Osteocyte (in vitro differentiated cells): ENCODE data around the gene APBA1. TPM values are rescaled to one million over a fixed set of nuclear protein-coding genes. Genes with fewer than 3 reads are reported as not detected.

Experiments used
- DNase-seq: peaks from one replicate; pipeline ENCODE4 v3.0.0; 2021; ENCODE audit warnings: mixed read lengths; ENCODE audit not compliant: unreplicated experiment; ENCODE audit errors: extremely low spot score
- H3K27ac Mint-ChIP-seq: one replicate; pipeline ENCODE4 v1.8.0; 2021; ENCODE audit warnings: mild to moderate bottlenecking, mixed read lengths; ENCODE audit not compliant: unreplicated experiment
- H3K27me3 Mint-ChIP-seq: one replicate; pipeline ENCODE4 v1.8.0; 2021; ENCODE audit warnings: mixed read lengths; ENCODE audit not compliant: unreplicated experiment
- H3K36me3 Mint-ChIP-seq: one replicate; pipeline ENCODE4 v1.8.0; 2021; ENCODE audit warnings: mixed read lengths; ENCODE audit not compliant: unreplicated experiment
- H3K4me1 Mint-ChIP-seq: one replicate; pipeline ENCODE4 v1.8.0; 2021; ENCODE audit warnings: mixed read lengths; ENCODE audit not compliant: unreplicated experiment
- H3K4me3 Mint-ChIP-seq: one replicate; pipeline ENCODE4 v1.8.0; 2021; ENCODE audit warnings: mild to moderate bottlenecking, moderate library complexity, mixed read lengths; ENCODE audit not compliant: unreplicated experiment
- H3K9me3 Mint-ChIP-seq: one replicate; pipeline ENCODE4 v1.8.0; 2021; ENCODE audit warnings: mixed read lengths; ENCODE audit not compliant: unreplicated experiment
- total RNA-seq: library from RNA; stranded (reverse); gene quantifications from 2 replicates; pipeline ENCODE4 v1.2.1, GENCODE V29; 2021
- TF ChIP-seq, protein P1 (sequence below): fragments of 200-600 bp; sonication (generic); IDR thresholded peaks from 2 replicates; pipeline ENCODE4 v1.5.0; 2021; ENCODE audit warnings: antibody characterized with exemption, mild to moderate bottlenecking, moderate library complexity

The APBA1 gene
- total RNA-seq, 1 donor from 2014 or later: 5.2 TPM

DNA sequence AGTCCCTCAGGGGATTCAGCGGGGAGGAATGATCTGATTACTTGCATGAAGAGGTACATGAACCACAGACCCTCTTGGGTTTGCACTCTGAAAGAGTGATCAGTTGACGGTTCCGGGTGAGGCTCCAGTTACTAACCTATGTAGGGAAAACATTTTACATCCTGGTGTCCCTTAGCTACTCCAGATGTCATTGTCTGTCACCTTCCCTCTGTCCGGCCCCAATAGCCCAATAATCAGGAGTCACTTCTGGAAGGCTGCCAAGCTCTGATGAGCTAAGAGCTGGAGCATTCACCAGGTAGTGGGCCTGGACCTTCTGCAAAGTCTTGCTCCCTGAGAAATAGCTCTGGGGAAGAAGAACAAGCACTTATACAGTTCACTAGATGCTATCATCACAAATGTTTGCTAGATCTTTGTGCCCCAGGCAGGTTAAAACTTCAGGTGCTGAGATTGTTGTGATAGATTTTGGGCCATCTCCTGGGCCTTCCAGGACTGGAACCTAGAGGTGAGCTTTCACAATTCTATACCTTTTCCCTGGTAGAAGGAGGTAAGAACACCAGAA is 282.7 kb downstream of the APBA1 start:
- Mint-ChIP-seq H3K4me3 (no peak overlapping the region), H3K36me3 (no peaks in the 10 kb centered on the region), H3K9me3 (no peaks in the 10 kb centered on the region), H3K4me1 (peaks cover 4% of the 10 kb centered on the region), H3K27ac (no peak overlapping the region), H3K27me3 (peaks cover 16% of the 10 kb centered on the region)
- TF ChIP-seq, protein P1, sequence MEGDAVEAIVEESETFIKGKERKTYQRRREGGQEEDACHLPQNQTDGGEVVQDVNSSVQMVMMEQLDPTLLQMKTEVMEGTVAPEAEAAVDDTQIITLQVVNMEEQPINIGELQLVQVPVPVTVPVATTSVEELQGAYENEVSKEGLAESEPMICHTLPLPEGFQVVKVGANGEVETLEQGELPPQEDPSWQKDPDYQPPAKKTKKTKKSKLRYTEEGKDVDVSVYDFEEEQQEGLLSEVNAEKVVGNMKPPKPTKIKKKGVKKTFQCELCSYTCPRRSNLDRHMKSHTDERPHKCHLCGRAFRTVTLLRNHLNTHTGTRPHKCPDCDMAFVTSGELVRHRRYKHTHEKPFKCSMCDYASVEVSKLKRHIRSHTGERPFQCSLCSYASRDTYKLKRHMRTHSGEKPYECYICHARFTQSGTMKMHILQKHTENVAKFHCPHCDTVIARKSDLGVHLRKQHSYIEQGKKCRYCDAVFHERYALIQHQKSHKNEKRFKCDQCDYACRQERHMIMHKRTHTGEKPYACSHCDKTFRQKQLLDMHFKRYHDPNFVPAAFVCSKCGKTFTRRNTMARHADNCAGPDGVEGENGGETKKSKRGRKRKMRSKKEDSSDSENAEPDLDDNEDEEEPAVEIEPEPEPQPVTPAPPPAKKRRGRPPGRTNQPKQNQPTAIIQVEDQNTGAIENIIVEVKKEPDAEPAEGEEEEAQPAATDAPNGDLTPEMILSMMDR: no peak
- no peak for DNase-seq

DNA sequence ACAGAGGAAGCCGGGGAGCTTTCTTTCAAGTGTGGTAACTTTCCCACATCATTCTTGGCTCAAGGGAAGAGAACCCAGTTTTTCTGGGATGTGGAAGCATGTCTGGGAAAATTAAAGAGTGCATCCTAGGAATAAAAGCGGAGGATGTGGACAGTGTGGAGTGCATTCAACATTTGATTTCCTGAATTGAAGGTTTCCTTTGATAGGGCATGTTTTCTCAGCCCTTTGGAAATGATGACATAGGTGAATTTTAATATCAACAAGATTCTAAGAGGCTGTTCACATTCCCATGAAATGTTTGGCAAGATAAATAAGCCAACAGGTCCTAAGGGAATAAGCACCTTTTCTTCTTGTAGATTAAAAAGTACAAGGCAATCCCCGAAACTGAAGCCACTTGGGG is 283.6 kb downstream of the APBA1 start:
- Mint-ChIP-seq H3K9me3 (no peaks in the 10 kb centered on the region), H3K4me3 (no peak overlapping the region), H3K27me3 (peaks cover 16% of the 10 kb centered on the region), H3K36me3 (no peaks in the 10 kb centered on the region), H3K27ac (no peak overlapping the region), H3K4me1 (peaks cover 4% of the 10 kb centered on the region)
- no peak for DNase-seq
- TF ChIP-seq, protein P1: no peak

DNA sequence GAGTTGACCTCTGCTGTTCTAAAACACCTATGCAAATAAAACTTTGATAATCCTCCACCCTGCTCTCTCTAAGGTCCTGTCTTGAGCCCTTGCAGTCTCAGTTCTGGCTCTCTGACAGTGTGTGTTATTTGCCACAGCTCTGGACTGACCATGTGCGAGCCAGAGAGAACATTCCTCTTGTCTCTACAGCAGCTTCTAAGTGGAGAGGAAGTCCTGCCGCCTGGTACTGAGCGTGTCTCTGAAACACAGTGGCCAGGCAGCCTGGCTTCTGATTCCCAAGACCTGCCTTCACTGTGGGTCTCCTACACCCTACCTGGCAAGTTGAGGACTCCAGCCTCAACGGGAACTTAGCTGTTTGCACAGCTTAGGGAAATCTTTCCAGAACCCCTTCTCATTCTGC is 285.5 kb downstream of the APBA1 start:
- Mint-ChIP-seq H3K27me3 (peaks cover 18% of the 10 kb centered on the region), H3K4me1 (no peaks in the 10 kb centered on the region), H3K9me3 (no peaks in the 10 kb centered on the region), H3K36me3 (no peaks in the 10 kb centered on the region), H3K4me3 (no peak overlapping the region), H3K27ac (no peak overlapping the region)
- no peak for DNase-seq
- TF ChIP-seq, protein P1: no peak

DNA sequence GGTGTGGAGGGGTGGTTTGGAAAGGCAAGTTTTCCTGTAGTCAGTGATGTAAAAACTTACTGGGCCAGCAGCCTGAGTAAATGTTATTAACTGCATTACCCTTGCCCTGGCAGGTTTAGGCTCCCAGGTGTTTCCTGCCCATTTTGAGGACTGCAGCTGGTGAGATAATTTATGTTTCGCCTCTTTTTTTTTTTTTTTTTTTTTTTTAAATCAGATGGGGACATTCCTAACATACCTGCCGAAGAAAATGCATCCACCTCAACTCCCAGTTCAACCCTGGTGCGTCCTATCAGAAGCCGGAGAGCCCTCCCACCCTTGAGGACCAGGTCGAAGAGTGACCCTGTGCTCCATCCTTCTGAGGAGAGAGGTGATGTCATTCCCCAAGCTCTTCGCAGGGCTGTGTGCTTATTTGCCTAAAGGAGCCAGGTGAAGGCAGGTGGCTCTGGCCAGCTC is 286.6 kb downstream of the APBA1 start:
- Mint-ChIP-seq H3K4me1 (no peaks in the 10 kb centered on the region), H3K36me3 (no peaks in the 10 kb centered on the region), H3K27ac (no peak overlapping the region), H3K9me3 (no peaks in the 10 kb centered on the region), H3K4me3 (no peak overlapping the region), H3K27me3 (peaks cover 18% of the 10 kb centered on the region)
- no peak for DNase-seq
- TF ChIP-seq, protein P1: no peak

DNA sequence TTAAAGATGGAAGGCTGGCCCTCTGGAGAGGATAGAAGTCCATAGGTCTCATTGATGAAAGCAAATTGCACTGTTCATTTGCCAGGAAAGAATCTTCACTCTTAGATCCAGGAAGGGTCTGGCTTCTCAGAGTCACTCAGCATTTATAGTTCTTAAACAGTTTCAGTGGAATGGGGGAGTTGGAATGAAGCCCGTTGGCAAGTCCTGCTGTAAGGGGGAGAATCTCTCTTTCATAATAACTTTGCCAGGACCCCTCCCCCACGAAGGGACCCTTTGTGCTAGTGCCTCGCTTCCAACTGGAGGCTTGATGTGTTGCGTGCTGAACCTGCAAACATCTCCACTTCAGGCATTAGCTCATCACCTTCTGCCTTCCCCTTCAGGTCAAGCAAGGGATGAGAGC is 290.0 kb downstream of the APBA1 start:
- no peaks in the 10 kb centered on the region for H3K9me3 Mint-ChIP-seq
- peaks cover 22% of the 10 kb centered on the region for H3K4me1 Mint-ChIP-seq
- no peaks in the 10 kb centered on the region for H3K36me3 Mint-ChIP-seq
- H3K27ac Mint-ChIP-seq: no peak overlapping the region
- DNase-seq: no peak
- TF ChIP-seq, protein P1: no peak
- no peak overlapping the region for H3K4me3 Mint-ChIP-seq
- peaks cover 2% of the 10 kb centered on the region for H3K27me3 Mint-ChIP-seq
